Inferior parietal cortex (tissue), 1 donor: ENCODE results near the gene CDH6.

Experiments used
- DNase-seq: peaks from one replicate; pipeline ENCODE4 v3.0.0-alpha.2; 2016; ENCODE audit errors: extremely low spot score

CDH6 gene

GRCh38 chr5:31197183-31197582, 3.7 kb downstream of the CDH6 start:
- DNase-seq = peak; percentile 21

- no peak for DNase-seq
Measured at GRCh38 chr5:31204958-31205357, 11.5 kb downstream of the CDH6 start.

GRCh38 chr5:31208043-31208442, 14.6 kb downstream of the CDH6 start:
- DNase-seq = no peak

GRCh38 chr5:31209334-31209733, 15.8 kb downstream of the CDH6 start:
- no peak for DNase-seq

- DNase-seq = no peak
Measured at GRCh38 chr5:31211098-31211497, 17.6 kb downstream of the CDH6 start.

- DNase-seq = no peak
Measured at GRCh38 chr5:31213257-31213656, 19.8 kb downstream of the CDH6 start.

GRCh38 chr5:31213705-31214121, 20.2 kb downstream of the CDH6 start:
- DNase-seq = no peak

GRCh38 chr5:31214229-31214628, 20.7 kb downstream of the CDH6 start:
- no peak for DNase-seq

- DNase-seq = no peak
Measured at GRCh38 chr5:31215236-31215635, 21.8 kb downstream of the CDH6 start.

GRCh38 chr5:31217446-31217845, 24.0 kb downstream of the CDH6 start:
- DNase-seq = no peak

- no peak for DNase-seq
Measured at GRCh38 chr5:31218978-31219377, 25.5 kb downstream of the CDH6 start.

GRCh38 chr5:31221001-31221400, 27.5 kb downstream of the CDH6 start:
- DNase-seq = no peak

- DNase-seq = no peak
Measured at GRCh38 chr5:31225118-31225517, 31.6 kb downstream of the CDH6 start.

- no peak for DNase-seq
Measured at GRCh38 chr5:31225613-31226012, 32.1 kb downstream of the CDH6 start.

GRCh38 chr5:31226651-31227050, 33.2 kb downstream of the CDH6 start:
- DNase-seq = no peak

- no peak for DNase-seq
Measured at GRCh38 chr5:31229266-31229665, 35.8 kb downstream of the CDH6 start.

GRCh38 chr5:31231177-31231838, 37.8 kb downstream of the CDH6 start:
- no peak for DNase-seq

- DNase-seq = peak; percentile 79
Measured at GRCh38 chr5:31232273-31232888, 38.9 kb downstream of the CDH6 start.

GRCh38 chr5:31235381-31235780, 41.9 kb downstream of the CDH6 start:
- no peak for DNase-seq

- no peak for DNase-seq
Measured at GRCh38 chr5:31236339-31236738, 42.9 kb downstream of the CDH6 start.

GRCh38 chr5:31237174-31237573, 43.7 kb downstream of the CDH6 start:
- no peak for DNase-seq

- DNase-seq = no peak
Measured at GRCh38 chr5:31238497-31238896, 45.0 kb downstream of the CDH6 start.

GRCh38 chr5:31244921-31245320, 51.4 kb downstream of the CDH6 start:
- DNase-seq = no peak

- no peak for DNase-seq
Measured at GRCh38 chr5:31247381-31247780, 53.9 kb downstream of the CDH6 start.
